Breast epithelium (tissue), 3 donors: ENCODE data around the gene KCNQ5.

Experiments
- POLR2A ChIP-seq: fragments of 450-650 bp; IDR thresholded peaks from one replicate; pipeline ENCODE4 v1.6.1; 2016; ENCODE audit warnings: antibody characterized with exemption, mild to moderate bottlenecking, moderate library complexity
- POLR2AphosphoS5 ChIP-seq, 3 donors: sonication (generic); formaldehyde crosslinking; IDR thresholded peaks; one replicate each; pipeline ENCODE4 v1.6.1; 2017; ENCODE audit warnings: antibody characterized with exemption in 3 of 3

- TF ChIP-seq POLR2A = no peak
- TF ChIP-seq POLR2AphosphoS5 (IDR thresholded peaks at IDR 0.05) = no peak
Measured at GRCh38 chr6:73182021-73182607, 560.2 kb downstream of the KCNQ5 start.
